ENCODE results near the gene ACAD11. TPM values are rescaled to one million over a fixed set of nuclear protein-coding genes. Genes with fewer than 3 reads are reported as not detected.
"Not testable (repeated sequence)": the region's sequence is repeated elsewhere in the genome, so short reads cannot be mapped to it uniquely, and the experiment has no call there.

The ACAD11 gene
- total RNA-seq, 1 experiment from 2014 or later, result 15.9 TPM

- DNase-seq (ENCODE audit: extremely low read depth, low read depth), result no peak
Measured at GRCh38 chr3:132652640-132653270, 6.9 kb downstream of the ACAD11 start.

DNA sequence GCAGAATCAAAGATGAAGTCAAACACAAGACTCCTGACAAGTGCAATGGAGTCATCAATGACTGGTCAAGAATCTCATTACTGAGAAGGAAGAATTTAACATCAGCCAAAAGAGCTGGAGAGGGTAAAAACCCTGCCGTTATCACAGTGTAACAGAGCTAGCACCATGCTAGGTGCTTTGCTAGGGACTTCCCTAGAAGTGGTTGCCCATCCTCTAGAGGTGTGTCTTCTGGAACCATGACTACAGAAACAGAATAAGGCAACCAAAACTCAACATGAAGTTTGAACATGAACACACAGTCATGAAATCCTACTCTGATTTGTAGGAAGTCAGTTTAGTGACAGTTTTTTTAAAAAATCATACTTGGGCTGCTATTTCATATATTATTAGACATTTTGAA is 9.5 kb downstream of the ACAD11 start:
- no peak for DNase-seq (ENCODE audit: extremely low read depth, low read depth)

DNA sequence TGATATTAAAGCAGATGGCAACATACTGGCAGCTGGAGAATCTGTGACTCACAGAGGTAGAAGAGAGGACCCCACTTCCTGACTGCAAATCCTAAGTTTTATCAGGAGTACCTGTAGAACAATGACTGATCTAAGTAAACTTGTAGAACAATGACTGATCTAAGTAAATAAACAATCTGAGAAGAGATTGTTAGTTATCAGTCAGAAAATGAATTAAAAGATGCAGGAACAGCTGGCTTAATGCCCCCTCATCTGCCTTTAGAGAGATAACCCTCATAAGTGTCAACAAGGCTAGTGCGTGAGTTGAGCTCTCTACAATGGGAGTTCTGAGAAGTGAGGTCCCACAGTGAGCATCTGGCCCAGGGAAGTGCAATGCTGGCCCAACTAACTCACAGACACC is 14.6 kb downstream of the ACAD11 start:
- no peak for DNase-seq (ENCODE audit: extremely low read depth, low read depth)

DNA sequence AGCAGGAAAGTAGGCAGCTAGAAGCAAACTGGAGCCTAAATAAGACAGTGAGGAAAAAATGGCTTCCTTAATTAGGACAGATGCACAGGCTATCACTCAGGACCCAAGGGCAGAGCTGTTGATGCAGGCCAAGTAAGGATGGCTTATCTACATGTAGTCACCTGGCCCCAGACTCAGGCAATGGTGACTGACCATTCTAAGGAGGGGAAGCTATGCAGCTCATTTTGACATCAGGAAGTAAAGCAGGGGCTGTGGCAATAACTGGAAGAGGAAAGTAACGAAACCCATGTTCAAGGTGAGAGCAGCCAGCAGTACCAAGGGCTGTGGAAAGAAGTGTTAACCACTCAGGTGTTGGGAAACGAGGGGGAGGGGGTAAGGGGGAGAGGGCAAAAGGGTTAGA is 16.2 kb downstream of the ACAD11 start:
- no peak for DNase-seq (ENCODE audit: extremely low read depth, low read depth)

DNA sequence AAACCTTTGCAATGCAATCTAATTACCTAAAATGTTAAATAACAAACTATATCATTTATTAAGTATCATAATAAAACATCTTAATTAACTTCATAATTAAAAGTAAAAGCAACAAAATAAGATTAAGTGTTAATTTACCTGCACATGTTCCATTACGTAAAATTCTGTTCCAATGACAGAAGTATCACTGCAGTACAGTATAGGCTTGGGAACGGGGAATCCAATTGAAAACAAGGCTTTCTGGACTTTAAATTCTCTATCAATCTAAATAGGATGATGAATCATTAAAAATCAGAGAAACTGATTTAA is 17.1 kb downstream of the ACAD11 start:
- no peak for DNase-seq (ENCODE audit: extremely low read depth, low read depth)

GRCh38 chr3:132641837-132642538 is 17.6 kb downstream of the ACAD11 start:
- no peak for DNase-seq (ENCODE audit: extremely low read depth, low read depth)

GRCh38 chr3:132641427-132641826 is 18.2 kb downstream of the ACAD11 start:
- not testable (repeated sequence) for DNase-seq (ENCODE audit: extremely low read depth, low read depth)

DNA sequence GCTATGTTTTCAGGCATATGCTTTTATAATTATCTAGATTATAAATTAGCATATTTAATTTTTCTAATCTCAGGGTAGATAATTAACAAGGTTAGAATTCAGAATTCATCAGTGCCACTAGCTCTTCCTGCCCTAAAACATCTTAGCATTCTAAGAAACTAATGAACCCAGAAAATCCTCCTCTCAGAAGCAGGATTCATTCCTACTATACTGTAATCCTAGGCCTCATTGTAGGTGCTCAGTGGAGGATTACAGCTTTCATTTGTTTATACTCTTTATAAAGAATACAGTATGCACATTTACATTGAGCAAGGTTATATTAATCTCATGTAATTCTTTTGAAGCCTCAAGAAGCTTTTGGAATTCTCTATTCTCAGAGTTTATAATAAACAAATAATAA is 20.9 kb downstream of the ACAD11 start:
- DNase-seq (ENCODE audit: extremely low read depth, low read depth), result no peak

DNA sequence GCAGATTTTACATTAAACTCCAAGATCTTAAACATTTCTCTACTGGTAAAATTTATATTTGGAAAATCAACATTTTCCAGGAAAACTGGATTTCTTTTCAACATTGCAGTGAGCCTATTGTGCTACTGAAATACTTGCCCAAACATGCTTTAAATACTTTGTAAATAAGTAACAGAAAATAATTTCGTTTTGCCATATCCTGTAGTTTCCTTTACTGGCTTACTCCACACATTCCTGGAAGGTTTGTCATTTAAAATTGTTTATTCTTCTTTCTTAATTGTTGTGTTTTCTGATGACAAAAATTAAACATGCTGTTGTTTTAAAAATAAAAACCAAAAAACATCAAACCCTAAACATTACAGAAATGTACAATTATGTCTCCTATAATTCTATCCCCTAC is 22.0 kb downstream of the ACAD11 start:
- no peak for DNase-seq (ENCODE audit: extremely low read depth, low read depth)

GRCh38 chr3:132635052-132635451 is 24.6 kb downstream of the ACAD11 start:
- DNase-seq (ENCODE audit: extremely low read depth, low read depth), result no peak

GRCh38 chr3:132630612-132631011 is 29.0 kb downstream of the ACAD11 start:
- no peak for DNase-seq (ENCODE audit: extremely low read depth, low read depth)

DNA sequence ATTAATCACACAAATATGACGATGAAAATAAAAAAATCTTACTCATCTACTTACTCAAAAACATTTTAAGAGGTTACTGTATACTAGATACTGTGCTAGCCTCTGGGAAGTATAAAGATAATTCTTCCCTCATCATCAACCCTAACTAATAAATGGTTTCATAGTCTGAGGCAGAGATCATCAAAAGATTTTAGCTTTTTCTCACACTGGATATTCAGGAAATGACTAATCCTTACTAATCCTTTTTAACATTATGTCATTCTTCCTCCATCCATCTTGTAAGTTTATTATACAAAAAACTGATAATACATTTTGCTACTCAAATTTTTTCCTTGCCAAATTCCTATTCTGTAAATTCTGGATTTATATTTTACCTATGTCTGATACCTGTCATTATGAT is 29.7 kb downstream of the ACAD11 start:
- no peak for DNase-seq (ENCODE audit: extremely low read depth, low read depth)

- DNase-seq (ENCODE audit: extremely low read depth, low read depth), result no peak
Measured at GRCh38 chr3:132628157-132628556, 31.5 kb downstream of the ACAD11 start.

DNA sequence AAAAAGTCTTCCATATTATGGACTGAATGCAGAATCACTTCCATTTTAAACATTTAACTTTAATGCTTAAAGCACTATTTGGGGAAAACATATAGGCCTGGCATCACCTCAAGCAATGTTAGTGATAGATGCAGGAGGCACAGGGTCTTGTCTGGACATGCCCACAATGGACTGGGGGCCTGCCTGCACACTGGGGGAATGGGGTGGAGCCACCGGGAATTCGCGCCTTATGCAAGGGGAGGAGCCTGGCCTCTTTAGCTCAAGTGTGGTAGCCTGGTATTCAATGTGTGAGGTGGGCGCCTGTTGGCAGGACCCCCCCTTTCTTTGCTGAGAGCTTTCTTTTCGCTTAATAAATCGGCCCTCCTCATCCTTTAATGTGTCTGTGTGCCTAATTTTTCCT is 32.7 kb downstream of the ACAD11 start:
- no peak for DNase-seq (ENCODE audit: extremely low read depth, low read depth)

GRCh38 chr3:132625613-132626012 is 34.0 kb downstream of the ACAD11 start:
- DNase-seq (ENCODE audit: extremely low read depth, low read depth), result no peak

GRCh38 chr3:132624790-132625189 is 34.8 kb downstream of the ACAD11 start:
- no peak for DNase-seq (ENCODE audit: extremely low read depth, low read depth)

DNA sequence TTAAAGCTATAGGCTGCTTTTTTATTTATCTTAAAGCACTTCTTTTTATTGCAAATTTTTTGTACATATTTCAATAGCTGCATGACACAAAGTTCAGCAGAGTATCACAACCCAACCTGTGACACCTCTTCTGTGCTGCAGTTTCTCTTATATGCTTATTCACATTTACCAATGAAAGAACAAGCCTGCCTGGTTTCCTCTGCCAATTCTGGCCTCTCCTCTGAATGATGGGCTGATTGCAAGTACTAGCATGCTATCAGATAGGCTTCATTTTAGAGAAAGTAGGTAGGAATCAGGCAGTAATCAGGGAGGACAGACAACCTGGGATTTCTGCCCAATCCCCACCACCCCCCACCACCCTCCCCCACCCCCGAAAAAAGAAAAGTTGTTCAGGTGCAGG is 36.0 kb downstream of the ACAD11 start:
- no peak for DNase-seq (ENCODE audit: extremely low read depth, low read depth)

DNA sequence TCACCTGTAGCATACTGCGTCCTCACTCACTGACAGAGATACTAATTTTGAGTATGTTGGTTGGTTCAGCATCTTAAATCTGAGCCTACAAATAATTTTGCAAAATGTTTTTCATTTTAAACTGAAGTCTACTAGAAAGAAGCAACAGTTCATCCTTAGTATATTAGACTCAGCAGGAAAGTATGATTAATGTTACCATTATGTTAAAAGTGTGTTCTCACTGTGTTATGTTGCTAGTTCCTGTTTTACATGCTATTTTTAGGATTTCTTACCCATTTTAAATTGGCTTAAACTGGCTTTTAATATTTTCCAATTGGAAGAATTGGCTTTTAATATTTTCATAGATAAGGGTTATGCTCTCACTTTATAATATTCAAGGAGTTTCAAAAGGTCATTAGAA is 36.8 kb downstream of the ACAD11 start:
- DNase-seq (ENCODE audit: extremely low read depth, low read depth), result no peak

GRCh38 chr3:132622148-132622547 is 37.5 kb downstream of the ACAD11 start:
- DNase-seq (ENCODE audit: extremely low read depth, low read depth), result no peak

- no peak for DNase-seq (ENCODE audit: extremely low read depth, low read depth)
Measured at GRCh38 chr3:132616780-132617179, 42.8 kb downstream of the ACAD11 start.

DNA sequence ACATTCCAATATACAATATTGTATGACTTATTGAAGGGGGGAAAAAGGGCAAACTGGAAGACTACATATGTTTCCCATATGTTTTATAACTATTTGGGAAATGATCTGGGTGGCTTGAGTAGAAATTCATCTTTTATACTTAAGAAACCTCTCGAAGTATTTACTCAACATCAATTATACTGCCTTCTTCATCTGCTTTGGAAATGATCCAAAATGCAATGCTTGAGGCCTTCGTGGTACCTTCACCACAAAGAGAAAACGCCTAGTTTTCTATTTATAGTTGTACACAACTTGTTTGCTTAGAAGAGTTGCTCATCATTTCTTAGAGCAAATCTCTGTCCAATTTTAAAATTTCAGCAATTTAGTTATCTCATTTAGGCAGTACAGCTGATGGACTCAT is 43.7 kb downstream of the ACAD11 start:
- no peak for DNase-seq (ENCODE audit: extremely low read depth, low read depth)

DNA sequence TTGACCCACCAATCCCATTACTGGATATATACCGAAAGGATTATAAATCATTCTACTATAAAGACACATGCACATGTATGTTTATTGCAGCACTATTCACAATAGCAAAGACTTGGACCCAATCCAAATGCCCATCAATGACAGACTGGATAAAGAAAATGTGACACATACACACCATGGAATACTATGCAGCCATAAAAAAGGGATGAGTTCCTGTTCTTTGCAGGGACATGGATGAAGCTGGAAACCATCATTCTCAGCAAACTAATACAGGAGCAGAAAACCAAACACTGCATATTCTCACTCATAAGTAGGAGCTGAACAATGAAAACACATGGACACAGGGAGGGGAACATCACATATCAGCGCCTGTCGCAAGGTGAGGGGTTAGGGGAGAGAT is 44.3 kb downstream of the ACAD11 start:
- DNase-seq (ENCODE audit: extremely low read depth, low read depth), result not testable (repeated sequence)

- DNase-seq (ENCODE audit: extremely low read depth, low read depth), result not testable (repeated sequence)
Measured at GRCh38 chr3:132606620-132607019, 53.0 kb downstream of the ACAD11 start.

Measured in NCI-H460 (cell line).